Measurements from ENCODE around the gene EXTL1.

DNA sequence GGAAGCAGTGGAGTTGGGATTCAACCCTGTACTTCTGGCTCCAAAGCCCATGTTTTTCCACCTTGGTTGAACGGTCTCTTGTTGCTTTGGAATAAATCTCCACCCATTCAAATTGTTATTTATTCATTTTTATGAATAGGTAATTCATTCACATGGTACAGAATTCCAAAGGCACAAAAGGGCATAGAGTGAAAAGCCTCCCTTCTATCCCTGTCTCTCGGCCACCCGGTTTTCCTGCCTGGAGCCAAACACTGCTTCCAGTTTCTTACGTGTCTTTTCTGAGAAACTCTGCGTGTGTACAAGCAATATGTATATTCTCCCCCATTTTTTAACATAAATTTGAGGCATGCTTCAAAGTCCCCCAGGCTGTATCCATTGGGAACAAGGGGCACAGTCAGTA lies 3.9 kb downstream of the EXTL1 start:
- no peak for TF ChIP-seq MYC (IDR thresholded peaks at IDR 0.05; ENCODE audit: low read depth, low read length)
- TF ChIP-seq, protein P1, sequence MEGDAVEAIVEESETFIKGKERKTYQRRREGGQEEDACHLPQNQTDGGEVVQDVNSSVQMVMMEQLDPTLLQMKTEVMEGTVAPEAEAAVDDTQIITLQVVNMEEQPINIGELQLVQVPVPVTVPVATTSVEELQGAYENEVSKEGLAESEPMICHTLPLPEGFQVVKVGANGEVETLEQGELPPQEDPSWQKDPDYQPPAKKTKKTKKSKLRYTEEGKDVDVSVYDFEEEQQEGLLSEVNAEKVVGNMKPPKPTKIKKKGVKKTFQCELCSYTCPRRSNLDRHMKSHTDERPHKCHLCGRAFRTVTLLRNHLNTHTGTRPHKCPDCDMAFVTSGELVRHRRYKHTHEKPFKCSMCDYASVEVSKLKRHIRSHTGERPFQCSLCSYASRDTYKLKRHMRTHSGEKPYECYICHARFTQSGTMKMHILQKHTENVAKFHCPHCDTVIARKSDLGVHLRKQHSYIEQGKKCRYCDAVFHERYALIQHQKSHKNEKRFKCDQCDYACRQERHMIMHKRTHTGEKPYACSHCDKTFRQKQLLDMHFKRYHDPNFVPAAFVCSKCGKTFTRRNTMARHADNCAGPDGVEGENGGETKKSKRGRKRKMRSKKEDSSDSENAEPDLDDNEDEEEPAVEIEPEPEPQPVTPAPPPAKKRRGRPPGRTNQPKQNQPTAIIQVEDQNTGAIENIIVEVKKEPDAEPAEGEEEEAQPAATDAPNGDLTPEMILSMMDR (IDR thresholded peaks at IDR 0.05; ENCODE audit: extremely low read depth in 1 of 2, insufficient read depth in 1 of 2, low read depth in 1 of 2, low read length in 2 of 2): no peak
- TF ChIP-seq FOS (IDR thresholded peaks at IDR 0.05; ENCODE audit: borderline replicate concordance, insufficient read depth, low read length): no peak
